Panc1 (cell line): ENCODE data around the gene GLRA3.

Experiments used
- CTCF ChIP-seq: fragments of 450-650 bp; IDR thresholded peaks from 2 replicates; pipeline ENCODE4 v1.5.1; 2017; ENCODE audit warnings: mild to moderate bottlenecking
- POLR2AphosphoS5 ChIP-seq: IDR thresholded peaks from 2 replicates; pipeline ENCODE4 v1.6.1; 2012; ENCODE audit warnings: mild to moderate bottlenecking, low read depth, low read length, moderate library complexity

DNA sequence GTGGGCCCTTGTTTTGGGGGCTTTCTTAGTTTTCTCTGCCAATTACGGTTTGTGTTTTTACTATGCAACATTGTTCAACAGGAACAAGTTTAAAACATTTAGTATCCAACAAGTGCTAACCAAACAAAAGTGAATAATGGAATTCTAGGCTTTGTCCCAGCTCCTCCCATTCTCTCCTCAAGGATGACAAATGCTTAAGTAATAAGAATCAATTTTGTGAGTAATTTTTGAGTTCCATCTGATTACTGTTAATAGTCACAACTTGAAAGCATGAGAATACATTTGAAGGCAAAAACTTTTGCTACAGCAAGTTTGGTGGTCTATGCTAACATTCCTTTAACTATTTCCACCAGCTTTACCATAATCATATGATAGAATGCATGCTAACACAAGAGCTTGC is 228.7 kb downstream of the GLRA3 start:
- TF ChIP-seq POLR2AphosphoS5 (no peak), CTCF (no peak)
